Measurements from ENCODE around the gene EIF2B4. TPM values are rescaled to one million over a fixed set of nuclear protein-coding genes. Genes with fewer than 3 reads are reported as not detected.

The EIF2B4 gene
- total and polyA plus RNA-seq, 9 of the 15 experiments (the other 6 are each of a cell fraction or from before 2014, with no cell fraction given) = 29.7 to 80.3 (median 58.9) TPM

GRCh38 chr2:27380626-27381545 lies 10.7 kb upstream of the EIF2B4 start, which contains the start of gene ZNF513 (continued):
- TF ChIP-seq ZNF165 (CRISPR knock-in tag; IDR thresholded peaks at IDR 0.05; ENCODE audit: borderline replicate concordance) (0 out of 2 replicates have a peak, but pooled peaks have one; percentile 23), ZNF239 (CRISPR knock-in tag; IDR thresholded peaks at IDR 0.05) (0 out of 2 replicates have a peak, but pooled peaks have one; percentile 14), FOXP1 (CRISPR knock-in tag; IDR thresholded peaks at IDR 0.05) (no peak), RBFOX2 (IDR thresholded peaks at IDR 0.05; ENCODE audit: low read depth, low read length) (peak; percentile 88), JUN (IDR thresholded peaks at IDR 0.05; ENCODE audit: borderline replicate concordance, low read depth, low read length) (no peak), JUN (CRISPR knock-in tag; IDR thresholded peaks at IDR 0.05; ENCODE audit: borderline replicate concordance) (no peak), STAT5B (CRISPR knock-in tag; IDR thresholded peaks at IDR 0.05) (no peak), E2F5 (CRISPR knock-in tag; IDR thresholded peaks at IDR 0.05) (no peak), RBM39 (optimal IDR thresholded peaks at IDR 0.05; ENCODE audit: low read depth, low read length) (no peak), TCF7L2 (IDR thresholded peaks at IDR 0.05; ENCODE audit: low read depth, low read length) (peak; percentile 84), ZNF3 (CRISPR knock-in tag; IDR thresholded peaks at IDR 0.05) (no peak), ADNP (tag; IDR thresholded peaks at IDR 0.05) (no peak), ZNF77 (CRISPR knock-in tag; IDR thresholded peaks at IDR 0.05) (no peak), LEF1 (IDR thresholded peaks at IDR 0.05) (no peak), ZNF518B (CRISPR knock-in tag; IDR thresholded peaks at IDR 0.05) (no peak), TSC22D4 (tag; IDR thresholded peaks at IDR 0.05) (no peak), GABPA (tag; conservative IDR thresholded peaks at IDR 0.05; ENCODE audit: low read depth) (peak; percentile 99), BRD4 (IDR thresholded peaks at IDR 0.05) (peak; percentile 70; the same call in 1 of the 2 replicates), PHF20 (IDR thresholded peaks at IDR 0.05; ENCODE audit: partially characterized antibody) (peak; percentile 85), MNT (conservative IDR thresholded peaks at IDR 0.05) (peak; percentile 51 to 84; a peak in 3 of 4 replicates), ETV1 (tag; conservative IDR thresholded peaks at IDR 0.05; ENCODE audit: low read depth) (peak; percentile 58; the same call in 1 of the 2 replicates), HNRNPLL (IDR thresholded peaks at IDR 0.05; ENCODE audit: low read depth, low read length, poor library complexity, severe bottlenecking) (peak; percentile 75), HDAC8 (tag; IDR thresholded peaks at IDR 0.05) (0 out of 2 replicates have a peak, but pooled peaks have one; percentile 43)

Data from K562 (cell line).